Measurements from ENCODE around the gene CLDN24.

The CLDN24 gene

DNA sequence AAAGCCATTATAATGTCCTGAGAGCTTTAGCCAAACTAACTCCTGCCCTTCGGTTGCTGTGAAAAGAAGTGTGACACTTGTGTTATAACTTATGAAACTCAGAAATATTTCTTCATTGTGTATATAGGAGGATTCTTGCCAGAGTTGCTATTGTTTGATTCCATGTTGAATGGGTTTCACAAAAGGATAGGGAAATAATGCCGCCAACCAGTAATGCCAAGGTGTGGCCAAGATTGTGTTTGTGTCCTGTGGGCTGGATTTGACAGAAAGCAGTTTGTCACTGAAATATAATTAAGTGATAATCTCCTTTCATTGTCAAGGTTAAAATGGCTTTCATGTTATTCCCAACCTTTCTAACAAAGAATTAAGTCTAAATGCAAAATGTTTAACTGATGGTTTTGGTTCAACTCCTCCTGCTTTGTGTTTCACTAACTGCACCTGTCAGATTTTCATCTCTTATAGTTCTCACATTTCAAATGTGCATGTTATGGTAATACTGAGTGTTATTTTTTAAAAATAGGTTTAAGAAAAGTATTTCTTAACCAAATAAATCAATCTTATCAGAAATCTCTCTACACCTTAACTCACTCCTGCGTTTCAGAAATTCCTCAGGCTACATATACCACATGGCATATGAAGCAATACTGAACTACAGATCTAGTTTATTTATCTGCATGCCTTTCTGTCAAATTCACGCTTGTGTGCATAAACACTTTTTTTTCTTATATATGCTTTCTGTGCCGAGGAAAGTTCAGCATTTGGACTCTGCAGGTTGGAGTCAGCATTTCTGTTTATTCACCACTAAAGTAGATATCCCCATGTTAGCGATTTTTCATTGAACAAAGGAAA, 1.8 kb downstream of the CLDN24 start, which contains the start of gene CLDN22:
TSS of gene CLDN22 (minus strand) at position 66 of the 849 bp plus-strand sequence. CDS start at position 8, 58 bp downstream.
- no peak for DNase-seq

DNA sequence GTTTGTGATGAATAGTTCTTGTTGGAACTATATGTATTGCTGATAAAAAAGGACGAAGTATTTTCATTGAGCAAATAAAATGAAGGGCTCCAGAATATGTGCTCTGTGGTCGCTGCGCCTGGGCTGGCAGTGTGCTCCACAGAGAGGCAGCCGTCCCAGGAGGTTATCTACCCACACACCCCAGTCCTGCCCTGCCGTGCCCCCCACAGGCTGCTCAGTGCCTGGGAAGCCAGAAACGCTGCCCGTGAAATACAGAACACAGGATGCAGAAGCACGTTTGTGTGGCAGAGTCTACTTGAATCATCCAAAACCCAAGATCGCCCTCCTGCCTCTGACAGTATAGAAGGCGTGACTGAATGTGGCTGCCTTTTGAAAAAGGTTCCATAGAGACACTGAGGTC, 3.6 kb downstream of the CLDN24 start:
- no peak for DNase-seq

DNA sequence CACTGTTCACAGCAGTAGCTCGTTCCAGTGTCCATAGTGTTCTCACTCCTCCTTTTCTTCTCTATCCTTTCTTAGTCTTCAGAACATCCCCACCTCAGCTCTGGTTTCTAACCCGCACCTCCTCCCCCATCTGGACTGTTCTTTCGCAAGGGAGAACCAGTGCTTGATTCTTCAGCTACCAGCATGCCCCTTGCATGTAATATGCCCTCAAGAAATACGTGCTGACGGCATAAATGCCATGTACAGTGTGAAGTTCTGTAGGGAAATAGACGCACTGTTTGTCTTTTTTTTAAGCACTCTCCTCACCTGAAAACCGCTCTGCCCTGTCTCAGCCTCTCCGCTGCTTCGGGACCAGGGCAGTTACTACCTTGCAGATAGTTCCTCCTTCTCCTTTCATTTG, 7.4 kb downstream of the CLDN24 start:
- no peak for DNase-seq

DNA sequence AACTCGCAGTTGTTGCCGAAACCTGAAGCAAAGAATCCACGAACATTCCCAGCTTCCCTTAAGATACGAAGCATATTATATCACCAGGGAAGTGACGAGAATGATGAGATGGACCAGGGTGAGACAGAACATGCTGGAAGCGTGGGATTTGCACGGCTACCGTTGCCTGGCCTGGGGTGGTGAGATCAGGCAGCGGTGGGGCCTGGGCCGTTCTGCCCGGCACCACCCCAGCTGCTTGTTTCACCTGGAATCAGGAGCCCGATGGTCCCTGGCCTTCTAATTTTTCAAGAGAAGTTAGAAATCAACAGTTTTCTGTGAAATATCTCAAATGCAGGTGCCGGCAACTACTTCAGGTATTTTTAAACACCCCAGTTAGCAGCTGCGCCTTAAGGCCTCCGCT, 7.9 kb downstream of the CLDN24 start:
- DNase-seq: no peak

DNA sequence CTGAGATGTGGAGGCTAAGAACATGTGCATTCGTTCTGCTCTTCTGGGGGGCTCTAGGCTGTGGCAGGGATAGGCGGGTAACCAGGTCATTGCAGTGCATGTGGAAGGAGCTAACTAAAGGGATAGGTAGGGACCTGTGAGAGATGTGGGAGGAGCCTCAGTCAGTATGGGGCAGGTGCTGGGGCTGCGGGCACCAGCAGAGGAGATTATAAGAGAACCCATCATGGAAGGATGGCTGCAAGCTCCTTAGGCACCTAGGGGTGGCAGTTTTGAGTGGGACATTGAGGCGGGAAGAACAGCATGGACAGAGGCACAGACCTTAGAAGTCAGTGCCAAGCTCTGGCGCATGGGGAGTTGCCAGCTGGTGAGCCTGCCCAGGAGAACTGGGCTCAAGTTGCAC, 9.4 kb downstream of the CLDN24 start:
- DNase-seq: no peak

DNA sequence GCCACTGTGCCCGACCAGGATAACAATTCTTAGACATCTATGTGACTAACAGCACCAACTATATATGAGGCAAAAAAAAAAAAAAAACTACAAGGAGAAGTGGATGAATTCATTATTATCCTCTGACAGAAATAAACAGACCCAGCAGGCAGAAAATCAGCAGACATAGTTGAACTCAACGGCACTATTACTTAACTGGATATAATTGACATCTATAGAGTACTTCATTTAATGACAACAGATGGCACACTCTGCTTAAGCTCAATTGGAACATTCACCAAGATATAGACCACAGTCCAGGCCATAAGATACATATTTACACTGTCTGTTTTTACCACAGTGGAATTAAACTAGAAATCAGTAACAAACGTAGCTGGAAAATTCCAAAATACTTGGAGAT, 15.4 kb downstream of the CLDN24 start:
- no peak for DNase-seq

DNA sequence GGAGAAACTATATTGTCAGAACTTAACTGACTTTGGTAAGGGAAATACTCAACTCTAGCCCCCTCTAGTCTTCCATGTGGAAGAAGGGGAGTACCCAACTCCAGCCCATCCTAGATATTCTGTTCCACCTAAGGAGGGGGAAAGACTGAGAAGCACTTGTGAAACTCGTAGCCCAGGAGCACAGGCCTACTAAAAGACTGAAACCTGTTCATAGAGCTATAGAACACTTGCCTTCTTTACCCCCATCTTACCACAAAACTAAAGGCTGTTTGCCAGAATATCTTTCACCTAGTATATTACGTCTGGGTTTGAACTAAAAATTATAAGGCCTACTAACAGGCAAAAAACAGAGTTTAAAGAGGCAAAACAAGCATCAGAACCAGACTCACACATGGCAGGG, 17.7 kb downstream of the CLDN24 start:
- no peak for DNase-seq

DNA sequence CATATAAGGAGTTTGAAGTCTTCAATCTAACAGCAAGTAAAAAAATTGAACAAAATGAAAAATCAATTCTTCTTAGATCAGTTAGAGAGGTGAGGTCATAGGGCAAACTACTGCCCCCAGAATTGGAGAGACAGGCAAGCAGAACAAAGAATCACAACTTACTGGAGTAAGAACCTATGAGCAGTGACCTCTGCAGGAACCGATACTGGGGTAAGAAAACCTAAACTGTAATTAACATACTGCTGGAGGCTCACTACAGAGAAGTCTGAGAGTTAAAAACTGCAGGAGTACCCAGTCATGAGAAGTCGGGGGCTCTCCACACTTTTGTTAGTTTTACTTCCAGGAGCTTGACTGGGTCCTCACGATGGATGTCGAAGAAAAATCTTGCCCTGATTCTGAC, 18.2 kb downstream of the CLDN24 start:
- no peak for DNase-seq

DNA sequence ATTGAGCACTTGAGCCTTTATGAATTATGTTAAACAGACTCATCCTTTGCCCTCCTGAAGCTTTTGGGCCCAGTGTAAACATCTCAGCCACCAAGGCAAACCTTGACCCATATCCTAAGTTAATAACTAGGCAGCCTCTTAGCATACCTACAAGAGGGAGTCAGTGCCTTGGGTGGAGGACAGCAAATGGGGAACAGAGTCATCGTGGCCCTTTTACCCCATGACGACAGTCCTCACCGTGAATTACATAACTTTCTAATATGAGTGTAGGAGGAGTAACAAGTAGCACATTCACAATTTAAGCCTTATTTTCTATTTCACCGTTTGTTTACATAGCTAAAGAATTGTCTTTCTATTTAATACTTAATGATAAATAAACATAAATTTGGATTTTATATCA, 18.9 kb downstream of the CLDN24 start:
- no peak for DNase-seq

DNA sequence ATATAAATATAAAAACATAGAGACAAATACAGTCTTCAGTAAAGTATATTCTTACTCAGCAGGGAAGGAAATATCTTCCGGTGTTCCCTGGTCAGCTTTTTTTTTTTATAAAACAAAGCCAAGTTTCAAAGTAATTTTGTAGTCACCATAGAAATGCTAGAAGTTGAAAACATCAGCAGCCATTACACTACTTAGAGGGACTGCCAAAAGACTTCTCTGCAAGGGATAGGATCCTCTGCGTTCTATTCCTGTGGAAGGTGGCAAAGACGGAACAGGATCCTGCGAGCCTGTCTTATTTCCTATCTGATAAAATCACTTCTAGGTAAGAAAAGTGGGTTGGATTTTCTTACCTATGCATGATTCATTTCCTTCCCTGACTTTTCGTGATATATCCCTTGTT, 21.6 kb downstream of the CLDN24 start:
- no peak for DNase-seq

DNA sequence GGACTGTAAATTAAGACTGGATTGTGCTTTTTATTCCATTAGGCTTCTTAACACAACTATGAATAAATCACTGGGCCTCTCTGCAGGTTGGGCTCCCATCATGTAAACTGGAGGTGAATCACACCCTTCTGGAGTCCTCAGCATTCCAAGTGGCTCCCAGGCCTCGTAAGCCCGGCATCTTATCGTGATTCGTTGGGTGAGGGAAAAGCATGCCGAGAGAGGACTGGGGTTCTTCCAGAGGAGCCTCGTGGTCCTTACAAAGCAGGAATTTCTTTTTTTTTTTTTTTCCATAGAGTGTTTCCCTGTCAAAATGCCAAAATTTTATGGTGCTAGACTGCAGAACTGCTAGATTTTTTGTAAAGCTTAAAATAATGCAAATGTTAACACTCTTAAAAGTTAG, 22.2 kb downstream of the CLDN24 start:
- no peak for DNase-seq

DNA sequence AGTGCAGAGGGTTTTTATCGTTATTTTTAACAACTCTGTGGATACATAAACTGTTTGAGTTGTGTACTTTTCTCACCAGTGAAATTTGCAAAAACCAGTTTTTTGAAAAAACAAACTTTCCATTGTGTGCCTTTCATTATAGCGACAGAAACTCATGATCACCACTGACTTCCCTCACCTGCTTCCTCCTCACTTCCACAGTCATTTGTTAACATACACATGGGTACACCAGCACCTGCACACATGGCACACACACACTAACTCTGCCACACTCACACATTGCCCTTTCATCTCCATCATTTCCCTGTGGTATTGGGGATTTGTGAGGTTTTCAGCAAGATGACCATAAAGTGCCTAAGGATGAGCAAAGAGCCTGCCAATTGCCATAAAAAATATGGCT, 22.8 kb downstream of the CLDN24 start:
- DNase-seq: no peak

DNA sequence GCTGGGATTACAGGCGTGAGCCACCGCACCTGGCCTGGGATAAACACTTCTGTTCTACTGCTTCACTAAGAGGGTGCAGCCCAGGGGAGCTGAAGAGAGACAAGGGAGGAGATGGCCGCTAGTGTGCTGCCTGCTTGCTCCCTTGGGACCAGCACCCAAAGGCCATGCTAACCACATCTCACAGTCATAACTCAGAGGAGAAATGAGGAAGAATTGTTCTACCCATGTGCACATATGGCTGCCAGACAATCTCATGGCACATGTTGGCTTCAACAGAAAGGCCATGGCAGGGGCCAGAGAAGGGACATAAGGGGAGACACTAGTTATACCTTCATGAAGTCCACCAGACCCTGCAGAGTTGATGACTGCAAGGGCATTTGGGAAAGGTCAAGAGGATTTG, 24.6 kb downstream of the CLDN24 start:
- DNase-seq: no peak

DNA sequence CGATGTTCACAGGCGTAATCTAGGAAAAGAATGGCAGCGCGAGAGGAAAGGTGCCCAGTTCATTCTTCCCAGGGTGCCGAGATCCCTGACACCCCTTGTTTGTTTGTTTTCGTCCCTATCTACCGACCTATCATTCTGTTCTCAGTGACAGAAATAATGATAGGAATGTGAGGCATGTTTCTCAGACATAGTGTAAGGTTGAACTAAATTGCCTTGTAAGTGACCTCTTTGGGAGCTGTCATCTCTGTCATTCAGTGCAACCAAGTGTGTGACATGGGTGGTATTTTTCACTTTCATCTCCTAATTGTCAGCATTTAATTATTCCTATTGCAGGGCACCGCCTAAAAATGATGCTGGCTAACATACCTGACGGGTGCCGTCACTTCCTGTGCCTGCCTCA, 26.5 kb downstream of the CLDN24 start:
- DNase-seq: no peak

DNA sequence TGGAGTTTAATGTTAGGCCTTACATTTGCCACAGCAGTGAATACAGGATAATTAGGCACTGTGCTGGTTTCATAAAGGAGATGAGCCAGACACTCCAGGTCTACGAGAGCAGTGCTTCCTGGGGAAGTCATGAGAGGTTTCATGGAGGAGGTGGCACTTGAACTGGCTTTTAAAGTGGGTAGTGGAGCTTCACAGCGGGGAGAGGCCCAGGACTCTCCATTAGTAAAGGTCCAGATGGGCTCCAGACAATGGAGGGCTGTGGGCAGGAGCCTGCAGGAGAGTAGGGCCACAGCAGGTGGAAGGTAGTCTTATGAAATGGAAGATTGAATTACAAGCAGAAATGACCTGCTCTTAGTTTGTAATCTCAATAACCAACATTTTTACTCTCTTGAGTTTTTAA, 31.2 kb downstream of the CLDN24 start:
- no peak for DNase-seq

DNA sequence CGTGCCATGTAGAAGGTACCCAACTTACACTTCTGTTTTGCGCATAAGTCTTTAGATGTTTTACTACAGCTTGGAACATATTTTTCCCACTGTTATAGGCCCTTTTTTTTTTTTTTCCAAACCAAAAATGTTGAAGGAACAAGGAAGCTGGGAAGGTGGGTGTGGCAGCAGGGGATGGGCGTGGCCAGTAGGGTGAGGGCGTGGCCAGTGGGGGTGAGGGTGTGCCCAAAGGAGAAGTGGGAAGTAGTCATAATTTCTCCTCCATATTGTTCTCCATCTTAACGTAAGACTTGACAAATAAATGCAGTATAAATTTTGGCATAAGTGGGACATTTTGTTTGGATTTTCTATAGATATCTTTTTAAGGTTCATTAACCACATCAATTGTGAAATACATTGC, 32.5 kb downstream of the CLDN24 start:
- no peak for DNase-seq

DNA sequence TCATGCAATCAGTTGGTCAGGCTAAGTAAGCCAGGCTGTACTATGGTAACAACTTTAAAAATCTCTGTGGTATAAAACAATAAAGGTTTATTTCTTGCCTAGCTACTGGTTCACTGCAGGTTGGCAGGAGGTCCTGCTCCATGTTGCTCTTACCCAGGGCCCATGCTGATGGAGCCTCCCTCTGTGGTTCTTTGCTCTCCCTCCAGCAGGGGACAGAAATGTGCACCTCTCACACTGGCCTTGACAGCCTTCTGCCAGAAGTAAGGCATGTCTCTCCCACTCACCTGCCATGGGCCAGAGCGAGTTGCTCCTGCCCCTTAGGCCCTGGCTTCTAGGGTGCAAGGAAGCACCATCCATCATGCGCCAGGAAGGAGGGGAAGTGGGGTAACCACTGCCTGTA, 33.3 kb downstream of the CLDN24 start:
- DNase-seq: no peak

DNA sequence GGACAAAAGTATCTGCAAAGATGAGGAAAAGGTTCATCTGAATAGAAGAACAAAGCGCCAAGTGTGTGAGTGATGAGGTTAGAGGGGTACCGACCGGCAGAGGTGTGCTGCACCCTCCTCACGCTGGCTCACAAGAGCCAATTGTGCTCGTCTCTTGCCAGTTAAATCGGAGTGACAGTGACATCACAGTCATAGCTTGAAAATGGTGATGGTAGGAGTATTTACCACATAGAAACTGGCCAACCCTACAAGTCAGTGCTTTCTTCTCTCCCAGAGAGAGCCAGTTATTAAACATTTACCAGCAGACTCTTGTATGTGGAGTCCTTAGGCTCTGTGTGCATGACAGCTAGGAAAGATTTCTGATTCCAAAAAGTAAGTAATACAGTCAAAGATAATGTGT, 34.5 kb downstream of the CLDN24 start:
- DNase-seq: no peak

DNA sequence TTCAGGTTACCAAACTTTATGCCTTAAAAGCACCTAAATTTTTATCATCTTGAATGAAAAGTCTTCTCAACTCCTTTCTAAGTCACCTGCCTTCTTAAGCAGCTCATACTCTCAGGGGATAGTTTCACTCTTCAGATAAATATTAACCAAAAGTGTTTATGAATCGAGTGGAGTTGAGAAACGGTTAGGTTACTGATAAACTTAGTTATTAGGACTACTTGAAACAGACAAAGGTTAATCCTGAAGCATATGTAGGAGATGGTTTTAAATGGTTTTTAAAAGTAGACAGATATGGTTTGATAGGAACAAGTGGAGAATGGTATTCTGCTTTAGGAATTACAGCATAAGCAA, 34.9 kb downstream of the CLDN24 start:
- DNase-seq: no peak

DNA sequence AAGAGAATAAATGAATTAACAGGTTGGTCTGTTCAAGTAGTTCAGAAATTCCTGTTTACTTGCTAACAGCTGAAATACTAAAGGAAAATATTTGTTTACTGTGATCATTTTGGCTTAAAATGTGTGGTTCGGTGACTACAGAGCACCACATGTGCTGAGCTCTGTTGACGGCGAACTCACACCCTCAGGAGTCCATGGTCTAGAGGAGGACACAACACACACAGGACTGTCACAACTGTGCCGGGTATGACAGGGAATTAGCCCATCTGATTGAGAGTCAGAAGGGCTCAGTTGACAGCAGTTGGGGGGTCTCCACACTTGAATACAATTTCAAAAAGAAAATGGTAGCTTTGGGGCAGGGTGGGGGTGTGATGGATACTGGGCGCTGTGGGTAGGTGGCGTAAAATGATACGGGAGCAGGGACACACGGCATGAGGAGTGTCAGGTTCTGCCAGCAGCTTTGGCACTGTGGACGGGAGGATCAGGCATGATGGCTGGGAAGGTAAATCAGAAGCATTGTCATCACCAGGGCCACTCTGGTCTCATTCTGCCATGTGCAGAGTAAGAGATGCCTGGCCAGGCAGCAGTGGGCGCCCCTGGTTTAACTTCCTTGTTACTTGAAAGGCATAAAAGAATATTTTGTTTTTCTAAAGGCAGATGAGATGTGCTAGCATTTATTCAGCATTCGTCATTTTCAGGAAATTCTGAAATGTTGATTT, 35.5 kb downstream of the CLDN24 start:
- no peak for DNase-seq

DNA sequence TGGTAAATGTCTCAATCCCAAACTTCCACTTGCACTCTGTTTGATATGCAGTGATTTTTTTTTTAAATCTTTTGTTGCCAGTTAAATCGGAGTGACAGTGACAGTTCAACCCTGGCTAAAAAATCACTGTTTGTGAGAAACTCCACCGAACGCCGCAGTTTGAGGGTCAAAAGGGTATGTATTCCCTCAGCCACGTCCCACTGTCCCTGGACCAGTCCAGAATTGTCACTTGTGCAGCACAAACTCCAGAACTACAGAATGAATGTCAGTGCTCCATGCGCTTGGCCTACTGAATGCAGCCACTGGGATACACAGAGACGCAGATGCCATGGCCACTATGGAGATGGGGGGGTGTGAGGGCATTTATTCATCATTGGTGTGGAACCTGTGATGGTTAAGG, 36.3 kb downstream of the CLDN24 start:
- no peak for DNase-seq

DNA sequence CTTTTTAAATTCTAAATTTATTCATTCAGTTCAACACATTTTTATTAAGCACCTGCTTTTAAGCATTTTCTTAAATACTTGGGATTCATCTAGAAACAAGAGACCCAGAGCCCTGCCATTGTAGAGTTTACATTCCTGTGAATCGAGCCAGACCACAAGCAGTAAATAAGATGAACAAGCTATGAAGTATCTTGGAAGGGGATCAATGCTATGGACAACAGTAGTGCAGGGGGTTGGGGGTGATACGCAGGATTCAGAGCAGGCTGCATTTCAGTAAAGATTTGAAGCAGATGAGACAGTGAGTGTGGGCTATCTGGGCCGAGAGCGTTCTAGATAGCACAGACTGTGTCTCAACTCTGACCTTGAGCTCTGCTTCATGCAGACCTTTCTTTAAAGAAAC, 37.3 kb downstream of the CLDN24 start:
- DNase-seq: no peak

DNA sequence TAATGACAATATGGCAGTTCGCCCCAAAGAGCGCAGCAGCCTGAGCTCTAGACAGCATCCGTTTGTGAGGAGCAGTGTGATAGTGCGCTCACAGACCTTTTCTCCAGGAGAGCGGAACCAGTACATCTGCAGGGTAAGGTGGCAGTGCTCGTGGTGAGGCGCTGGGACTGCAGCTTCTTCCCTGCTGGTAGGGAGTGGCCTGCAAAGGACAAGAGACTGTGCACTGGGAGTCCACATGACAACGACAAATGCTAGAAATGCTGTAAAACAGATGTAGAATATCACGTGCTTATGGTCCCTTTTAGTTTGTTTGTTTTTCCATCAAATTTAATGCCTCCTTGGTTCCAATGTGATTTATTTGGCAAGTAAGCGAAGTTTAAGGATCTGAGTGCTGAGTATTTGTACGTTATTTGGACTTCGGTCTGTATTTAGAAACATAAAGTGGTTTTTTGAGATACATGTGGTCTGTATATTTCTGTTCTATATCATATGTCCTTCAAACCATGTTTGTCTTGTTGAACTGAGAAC, 37.9 kb downstream of the CLDN24 start:
- DNase-seq: no peak

DNA sequence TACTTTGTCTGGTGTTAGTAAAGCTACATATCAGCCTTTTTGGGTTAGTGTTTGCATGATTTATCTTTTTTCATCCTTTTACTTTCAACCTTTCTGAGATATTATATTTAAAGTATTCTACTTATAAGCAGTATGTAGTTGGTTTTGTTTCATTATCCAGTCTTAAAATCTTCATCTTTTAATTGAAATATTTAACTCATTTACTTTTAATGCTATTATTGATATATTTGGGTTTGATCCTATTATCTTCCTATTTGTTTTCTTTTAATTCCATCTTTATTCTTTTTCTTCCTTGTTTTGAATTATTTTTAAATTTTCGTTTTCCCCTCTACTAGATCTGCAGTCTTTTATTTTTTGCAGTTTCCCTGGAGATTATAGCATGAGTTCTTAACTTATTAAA, 46.1 kb downstream of the CLDN24 start:
- DNase-seq: no peak

Data from right hindlimb (tissue), 1 donor.